Activated T-cell treated with anti-CD3 and anti-CD28 coated beads, Interleukin-2, amount 50 U/mL, for 1 hour (primary cell): ENCODE data around the gene GADD45A.
"Not testable (repeated sequence)": the region's sequence is repeated elsewhere in the genome, so short reads cannot be mapped to it uniquely, and the experiment has no call there.

Experiments
- DNase-seq: peaks from one replicate; pipeline ENCODE4 v3.0.0-alpha.2; 2020

Gene GADD45A, protein sequence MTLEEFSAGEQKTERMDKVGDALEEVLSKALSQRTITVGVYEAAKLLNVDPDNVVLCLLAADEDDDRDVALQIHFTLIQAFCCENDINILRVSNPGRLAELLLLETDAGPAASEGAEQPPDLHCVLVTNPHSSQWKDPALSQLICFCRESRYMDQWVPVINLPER

GRCh38 chr1:67685067-67685557 lies at the start of gene GADD45A:
Gene GADD45A (plus strand): TSS chr1:67685201. CDS start chr1:67685495, 294 bp downstream.
- DNase-seq: peak; percentile 88

GRCh38 chr1:67636146-67636545 lies 48.9 kb upstream of the GADD45A start:
- no peak for DNase-seq

DNA sequence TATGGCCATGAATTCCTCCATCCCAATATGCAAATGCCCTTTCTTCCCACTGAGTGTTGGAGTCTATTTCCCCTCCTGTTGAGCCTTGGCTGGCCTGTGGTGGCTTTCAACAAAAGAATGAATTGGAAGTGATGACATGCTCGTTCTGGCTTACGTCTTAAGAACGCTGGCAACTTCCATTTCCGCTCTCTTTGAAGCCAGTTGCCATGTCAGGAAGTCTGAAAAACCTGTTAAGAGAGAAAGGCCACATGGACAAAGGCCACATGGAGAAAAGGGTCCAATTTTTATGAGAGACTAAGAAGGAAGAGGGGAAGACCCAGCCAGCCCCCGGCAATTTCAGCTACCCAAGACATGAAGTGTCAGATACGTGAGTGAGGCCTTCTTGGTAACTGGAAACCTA lies 45.6 kb upstream of the GADD45A start:
- DNase-seq: no peak

DNA sequence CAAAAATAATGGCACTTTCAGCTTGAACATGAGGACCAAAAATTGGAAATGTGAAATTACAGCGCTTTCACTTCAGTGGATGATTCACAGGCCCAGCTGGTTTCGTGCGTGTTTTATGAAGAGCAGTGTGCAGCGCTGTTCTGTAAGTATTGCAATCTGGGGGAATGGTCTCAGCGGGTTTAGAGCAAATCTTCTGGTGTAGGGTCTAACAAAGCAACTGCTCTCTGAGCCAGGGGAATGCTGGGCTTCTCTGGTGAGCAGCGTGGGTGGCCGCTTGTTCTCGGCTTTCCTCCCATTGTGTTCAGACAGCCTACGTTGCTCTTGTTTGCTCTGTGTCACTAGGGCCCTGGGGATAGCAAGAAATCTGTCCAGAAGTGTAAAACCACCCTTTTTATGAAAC lies 42.4 kb upstream of the GADD45A start:
- no peak for DNase-seq

DNA sequence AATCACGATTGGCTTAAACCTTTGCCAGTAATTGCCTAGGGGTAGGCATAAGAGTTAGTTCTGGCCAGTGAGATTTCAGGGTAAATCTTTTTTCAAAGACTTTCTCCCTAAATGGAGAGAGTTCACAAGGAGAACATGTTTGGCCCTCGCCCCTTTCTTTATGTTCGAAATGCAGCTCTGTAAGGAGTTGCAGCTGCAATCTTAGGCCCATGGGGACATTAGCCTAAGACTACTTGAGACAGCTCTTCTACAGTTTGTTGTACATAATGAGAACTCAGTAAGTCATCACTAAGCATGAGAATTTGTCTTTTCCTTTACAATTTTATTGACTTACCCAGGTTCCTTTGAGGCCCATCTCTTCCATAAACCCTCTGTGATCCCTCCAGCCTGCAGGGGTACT lies 40.4 kb upstream of the GADD45A start:
- DNase-seq: no peak

DNA sequence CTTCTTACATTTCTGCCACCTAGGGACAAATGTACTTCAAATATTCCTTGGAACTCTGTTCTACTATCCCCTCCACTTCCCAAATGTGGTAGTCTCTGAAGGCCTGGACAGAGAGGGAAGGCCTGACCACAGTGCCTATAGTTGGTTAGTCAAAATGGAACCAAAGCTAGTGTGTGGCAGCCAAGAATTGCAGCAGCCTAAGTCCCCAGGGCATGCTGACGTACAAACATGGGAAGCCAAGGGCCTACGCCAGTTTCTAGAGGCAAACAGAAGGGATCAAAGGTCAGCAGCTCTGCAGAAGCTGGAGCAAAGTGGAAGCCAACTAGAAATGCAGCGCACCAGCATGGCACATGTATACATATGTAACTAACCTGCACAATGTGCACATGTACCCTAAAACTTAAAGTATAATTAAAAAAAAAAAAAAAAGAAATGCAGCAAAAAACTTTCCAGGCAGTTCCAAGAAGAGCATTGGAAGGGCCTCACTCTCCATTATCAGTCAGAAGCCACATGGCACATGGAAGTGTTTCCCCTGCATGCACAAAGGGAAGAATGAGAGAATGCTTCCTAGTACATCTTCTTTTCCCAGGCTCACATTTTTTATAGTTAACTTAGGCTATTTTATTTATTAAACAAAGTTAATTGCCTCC lies 39.4 kb upstream of the GADD45A start:
- DNase-seq: no peak

DNA sequence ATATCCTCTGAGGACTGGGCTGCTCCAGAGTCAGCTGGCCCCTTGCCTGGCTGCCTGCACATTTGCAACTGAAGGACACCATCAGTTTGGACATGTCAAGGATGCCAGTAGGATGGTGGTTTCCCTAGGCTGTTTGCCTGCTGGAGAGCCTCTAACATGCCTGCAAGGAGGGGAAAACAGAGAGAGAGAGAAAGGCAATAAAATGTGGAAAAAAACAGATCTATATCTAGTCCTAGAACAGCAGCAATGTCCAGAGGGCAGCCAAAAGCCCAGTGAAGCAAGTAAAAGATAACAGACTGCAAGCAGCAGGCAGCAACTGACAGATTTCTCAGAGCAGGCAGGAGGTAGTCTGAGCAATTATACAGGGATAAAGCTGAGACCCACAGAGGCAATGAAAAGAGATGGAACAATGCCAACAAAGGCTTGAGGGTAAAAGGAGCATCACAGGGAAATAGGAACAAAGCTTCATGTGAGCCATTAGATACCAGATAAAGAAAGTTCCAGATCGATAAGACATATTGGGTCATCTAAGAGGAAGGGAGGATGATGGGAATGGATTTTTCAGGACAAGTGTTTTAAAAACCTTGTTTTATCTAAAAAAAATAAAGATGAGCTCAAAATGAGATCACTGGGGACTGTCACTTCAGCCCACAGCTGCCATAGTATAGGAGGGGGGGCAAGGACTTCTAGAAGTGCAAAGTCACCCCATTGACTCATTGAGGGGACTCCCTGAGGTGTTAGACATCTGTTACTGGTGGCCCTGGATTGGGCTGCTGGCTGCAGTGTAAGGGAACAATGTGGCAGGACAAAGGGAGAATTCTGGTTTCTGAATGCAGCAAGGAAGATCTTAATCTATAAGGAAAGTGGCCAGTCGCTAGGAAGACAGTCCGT lies 38.6 kb upstream of the GADD45A start:
- no peak for DNase-seq

GRCh38 chr1:67647036-67647798 lies 37.8 kb upstream of the GADD45A start:
- DNase-seq: no peak

GRCh38 chr1:67647814-67648358 lies 37.1 kb upstream of the GADD45A start:
- no peak for DNase-seq

GRCh38 chr1:67648582-67649326 lies 36.2 kb upstream of the GADD45A start:
- no peak for DNase-seq

- no peak for DNase-seq
Measured at GRCh38 chr1:67650061-67650460, 34.9 kb upstream of the GADD45A start.

GRCh38 chr1:67651031-67651430 lies 34.0 kb upstream of the GADD45A start:
- no peak for DNase-seq

GRCh38 chr1:67652800-67653199 lies 32.2 kb upstream of the GADD45A start:
- DNase-seq: no peak

DNA sequence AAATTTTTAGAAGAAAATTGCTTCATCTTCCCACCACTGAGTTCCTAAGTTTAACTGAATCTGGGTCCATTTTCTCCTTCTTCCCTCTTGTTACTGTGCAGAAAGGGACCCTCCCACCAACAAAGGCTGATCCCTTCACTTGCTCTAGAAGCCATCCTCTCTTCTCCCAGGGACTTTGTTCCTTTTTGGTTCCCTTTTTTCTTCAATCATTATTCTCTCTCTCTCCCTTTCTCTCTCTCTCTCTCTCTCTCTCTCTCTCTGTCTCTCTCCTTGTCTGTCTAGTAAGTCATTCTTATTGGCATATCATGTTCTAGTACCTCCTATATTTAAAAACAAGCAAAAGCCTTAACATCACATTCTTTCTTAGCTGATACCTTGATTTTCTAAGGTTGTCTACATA lies 31.7 kb upstream of the GADD45A start:
- DNase-seq: no peak

- DNase-seq: no peak
Measured at GRCh38 chr1:67655581-67655980, 29.4 kb upstream of the GADD45A start.

DNA sequence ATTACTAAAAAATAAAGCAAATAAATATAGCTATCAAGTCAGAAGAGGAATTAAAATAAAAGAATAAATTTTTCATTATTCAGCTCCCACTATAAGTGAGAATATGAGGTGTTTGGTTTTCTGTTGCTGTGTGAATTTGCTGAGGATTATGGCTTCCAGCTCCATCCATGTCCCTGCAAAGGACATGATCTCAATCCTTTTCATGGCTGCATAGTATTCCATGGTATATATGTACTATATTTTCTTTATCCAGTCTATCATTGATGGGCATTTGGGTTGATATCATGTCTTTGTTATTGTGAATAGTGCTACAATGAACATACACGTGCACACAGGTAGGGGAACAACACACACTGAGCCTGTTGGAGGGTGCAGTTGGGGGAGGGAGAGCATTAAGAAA lies 27.8 kb upstream of the GADD45A start:
- not testable (repeated sequence) for DNase-seq

DNA sequence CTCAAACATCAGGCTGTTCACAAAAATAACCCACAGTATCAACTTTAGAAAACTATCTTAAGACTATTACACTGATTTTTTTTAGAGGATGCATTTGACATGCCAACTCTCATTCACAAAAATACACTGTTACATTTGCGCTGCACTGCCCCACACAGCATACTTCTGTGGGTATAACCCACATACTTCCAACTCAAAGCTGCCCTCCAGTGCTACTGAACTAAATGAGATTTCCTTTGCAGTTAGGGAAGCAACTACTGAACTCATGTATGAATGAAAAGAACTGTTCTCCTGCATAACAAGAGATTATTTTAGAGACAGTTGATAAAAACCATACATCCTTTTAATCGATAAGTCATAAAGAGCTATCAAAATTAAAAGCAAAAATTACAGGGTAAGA lies 25.8 kb upstream of the GADD45A start:
- DNase-seq: no peak

DNA sequence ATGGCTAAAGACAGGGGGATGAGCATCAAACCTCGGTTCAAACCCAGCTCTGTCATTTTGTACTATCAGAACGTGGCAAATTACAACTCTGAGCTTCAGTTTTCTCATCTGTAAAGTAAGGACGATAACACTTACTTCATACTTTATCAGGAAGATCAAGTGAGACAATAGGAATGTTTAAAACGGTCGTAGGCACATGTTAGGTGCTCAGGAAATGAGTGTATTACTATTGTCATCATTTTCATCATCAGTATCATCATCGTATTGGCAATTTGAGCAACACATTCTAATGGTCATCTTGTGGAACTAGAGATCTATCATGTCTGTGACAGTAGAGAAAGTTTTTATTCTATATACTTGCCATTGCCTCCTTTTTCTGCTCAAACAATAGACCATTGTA lies 22.1 kb upstream of the GADD45A start:
- no peak for DNase-seq

DNA sequence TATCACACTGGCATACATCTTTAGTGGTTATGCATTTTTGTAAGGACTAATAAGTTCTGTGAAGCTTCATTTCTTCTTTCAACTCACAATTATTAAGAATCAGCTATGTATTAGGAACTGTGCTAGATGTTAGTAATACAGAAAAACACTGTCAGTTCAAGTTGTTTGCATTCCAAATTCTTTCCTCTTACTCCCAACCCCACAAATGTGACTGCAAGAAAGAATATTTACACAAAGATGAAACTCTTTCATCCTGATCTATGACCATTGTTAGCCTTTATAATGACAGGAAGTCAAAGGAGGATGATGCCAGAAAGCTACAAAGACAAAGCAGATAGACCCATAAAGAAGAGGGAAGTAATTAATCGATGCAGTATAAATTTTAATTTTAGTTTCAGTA lies 21.0 kb upstream of the GADD45A start:
- no peak for DNase-seq

DNA sequence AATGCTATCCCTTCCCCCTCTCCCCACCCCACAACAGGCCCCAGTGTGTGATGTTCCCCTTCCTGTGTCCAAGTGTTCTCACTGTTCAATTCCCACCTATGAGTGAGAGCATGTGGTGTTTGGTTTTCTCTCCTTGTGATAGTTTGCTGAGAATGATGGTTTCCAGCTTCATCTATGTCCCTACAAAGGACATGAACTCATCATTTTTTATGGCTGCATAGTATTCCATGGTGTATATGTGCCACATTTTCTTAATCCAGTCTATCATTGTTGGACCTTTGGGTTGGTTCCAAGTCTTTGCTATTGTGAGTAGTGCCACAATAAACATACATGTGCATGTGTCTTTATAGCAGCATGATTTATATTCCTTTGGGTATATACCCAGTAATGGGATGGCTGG lies 19.7 kb upstream of the GADD45A start:
- DNase-seq: not testable (repeated sequence)

DNA sequence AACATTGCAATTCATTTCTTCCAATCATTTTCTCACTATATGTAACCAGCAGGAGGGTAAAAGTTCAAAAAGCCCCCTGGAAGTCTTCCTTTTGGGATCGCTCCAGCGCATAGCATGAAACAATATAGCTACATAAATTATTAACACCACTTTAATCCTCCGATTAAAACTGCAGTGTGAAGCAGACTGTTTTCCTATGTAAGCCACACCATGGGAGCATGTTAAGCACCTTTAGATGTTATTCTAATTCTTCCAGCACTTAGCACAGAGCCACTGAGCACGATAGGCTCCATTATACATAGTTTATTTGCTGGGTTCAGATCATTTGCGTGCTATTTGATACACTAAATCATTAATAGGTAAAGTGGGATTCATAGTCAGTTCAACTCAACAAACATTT lies 18.4 kb upstream of the GADD45A start:
- no peak for DNase-seq

GRCh38 chr1:67668660-67669059 lies 16.3 kb upstream of the GADD45A start:
- no peak for DNase-seq
